Erythroblast (primary cell): ENCODE results near the gene ZC3H7B.

Experiments used
- GATA1 ChIP-seq: IDR thresholded peaks from 2 replicates; pipeline ENCODE4 v1.6.1; 2011; ENCODE audit warnings: low read depth, mild to moderate bottlenecking, control low read depth, low read length, moderate library complexity
- POLR2A ChIP-seq: IDR thresholded peaks from 2 replicates; pipeline ENCODE4 v1.6.1; 2011; ENCODE audit warnings: mild to moderate bottlenecking, low read length

- TF ChIP-seq POLR2A = no peak
- TF ChIP-seq GATA1 = no peak
Observed at GRCh38 chr22:41367680-41368542, 66.6 kb downstream of the ZC3H7B start.
